Measurements from ENCODE around the gene ACAP1. TPM values are rescaled to one million over a fixed set of nuclear protein-coding genes. Genes with fewer than 3 reads are reported as not detected.
"Not testable (repeated sequence)": the region's sequence is repeated elsewhere in the genome, so short reads cannot be mapped to it uniquely, and the experiment has no call there.

Gene ACAP1
- total RNA-seq, 6 donors from 2014 or later = 8.5 to 114 (median 22.8) TPM

DNA sequence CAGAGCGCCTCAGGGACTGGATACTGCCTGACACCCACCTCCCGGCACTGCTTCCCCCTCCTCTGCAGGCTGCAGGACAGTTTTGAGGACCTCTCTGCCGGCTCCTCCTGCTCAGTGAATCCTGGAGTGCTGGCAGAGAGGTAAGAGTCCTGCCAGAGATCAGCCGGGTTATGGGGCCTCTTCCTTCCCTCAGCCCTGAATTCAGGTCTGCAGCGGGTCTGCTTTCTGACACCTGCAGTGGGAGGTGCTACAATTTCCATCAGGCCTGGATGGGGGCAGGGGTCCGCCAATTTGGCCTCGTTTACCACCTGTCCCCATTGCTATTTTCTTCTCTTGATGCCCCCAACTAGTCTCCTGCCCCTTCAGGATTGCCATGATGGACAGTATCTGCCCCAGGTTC lies 4.2 kb upstream of the ACAP1 start:
- ATAC-seq (ENCODE audit: low FRiP score in 2 of 2) (no peak), DNase-seq (no peak)
- Histone ChIP-seq H3K36me3 (peaks cover 0 to 5% (median 0%) of the 10 kb centered on the region in 4 donors), H3K4me1 (peaks cover 13 to 26% (median 17%) of the 10 kb centered on the region in 4 donors), H3K27me3 (no peaks in the 10 kb centered on the region), H3K27ac (no peak overlapping the region), H3K4me3 (no peak overlapping the region), H3K9me3 (no peaks in the 10 kb centered on the region)
- 41 to 59% methylated on average over 7 of the region's 7 CpGs for WGBS, 2 donors
- TF ChIP-seq, protein P1, sequence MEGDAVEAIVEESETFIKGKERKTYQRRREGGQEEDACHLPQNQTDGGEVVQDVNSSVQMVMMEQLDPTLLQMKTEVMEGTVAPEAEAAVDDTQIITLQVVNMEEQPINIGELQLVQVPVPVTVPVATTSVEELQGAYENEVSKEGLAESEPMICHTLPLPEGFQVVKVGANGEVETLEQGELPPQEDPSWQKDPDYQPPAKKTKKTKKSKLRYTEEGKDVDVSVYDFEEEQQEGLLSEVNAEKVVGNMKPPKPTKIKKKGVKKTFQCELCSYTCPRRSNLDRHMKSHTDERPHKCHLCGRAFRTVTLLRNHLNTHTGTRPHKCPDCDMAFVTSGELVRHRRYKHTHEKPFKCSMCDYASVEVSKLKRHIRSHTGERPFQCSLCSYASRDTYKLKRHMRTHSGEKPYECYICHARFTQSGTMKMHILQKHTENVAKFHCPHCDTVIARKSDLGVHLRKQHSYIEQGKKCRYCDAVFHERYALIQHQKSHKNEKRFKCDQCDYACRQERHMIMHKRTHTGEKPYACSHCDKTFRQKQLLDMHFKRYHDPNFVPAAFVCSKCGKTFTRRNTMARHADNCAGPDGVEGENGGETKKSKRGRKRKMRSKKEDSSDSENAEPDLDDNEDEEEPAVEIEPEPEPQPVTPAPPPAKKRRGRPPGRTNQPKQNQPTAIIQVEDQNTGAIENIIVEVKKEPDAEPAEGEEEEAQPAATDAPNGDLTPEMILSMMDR (IDR thresholded peaks at IDR 0.05) = no peak
- TF ChIP-seq EP300 (IDR thresholded peaks at IDR 0.05) (no peak), POLR2AphosphoS5 (IDR thresholded peaks at IDR 0.05) (no peak), POLR2A (IDR thresholded peaks at IDR 0.05) (no peak)

DNA sequence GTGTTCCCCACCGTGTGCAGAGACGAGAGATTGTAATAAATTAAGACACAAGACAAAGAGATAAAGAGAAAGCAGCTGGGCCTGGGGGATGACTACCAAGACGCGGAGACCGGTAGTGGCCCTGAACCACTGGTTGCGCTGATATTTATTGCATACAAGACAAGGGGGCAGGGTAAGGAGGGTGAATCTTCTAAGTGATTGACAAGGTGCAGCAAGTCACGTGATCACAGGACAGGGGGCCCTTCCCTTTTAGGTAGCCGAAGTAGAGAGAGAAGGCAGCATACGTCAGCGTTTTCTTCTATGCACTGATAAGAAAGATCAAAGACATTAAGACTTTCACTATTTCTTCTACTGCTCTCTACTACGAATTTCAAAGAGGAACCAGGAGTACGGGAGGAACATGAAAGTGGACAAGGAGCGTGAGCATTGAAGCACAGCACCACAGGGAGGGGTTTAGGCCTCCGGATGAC lies 3.7 kb upstream of the ACAP1 start:
- H3K4me3 ChIP-seq; H3K9me3 ChIP-seq; ATAC-seq (ENCODE audit: low FRiP score in 2 of 2); H3K36me3 ChIP-seq; H3K27ac ChIP-seq; DNase-seq; H3K27me3 ChIP-seq: not testable (repeated sequence)
- peaks cover 13 to 22% (median 17%) of the 10 kb centered on the region in 4 donors for H3K4me1 ChIP-seq
- 37 to 43% methylated on average over 13 to 14 of the region's 14 CpGs for WGBS, 2 donors

DNA sequence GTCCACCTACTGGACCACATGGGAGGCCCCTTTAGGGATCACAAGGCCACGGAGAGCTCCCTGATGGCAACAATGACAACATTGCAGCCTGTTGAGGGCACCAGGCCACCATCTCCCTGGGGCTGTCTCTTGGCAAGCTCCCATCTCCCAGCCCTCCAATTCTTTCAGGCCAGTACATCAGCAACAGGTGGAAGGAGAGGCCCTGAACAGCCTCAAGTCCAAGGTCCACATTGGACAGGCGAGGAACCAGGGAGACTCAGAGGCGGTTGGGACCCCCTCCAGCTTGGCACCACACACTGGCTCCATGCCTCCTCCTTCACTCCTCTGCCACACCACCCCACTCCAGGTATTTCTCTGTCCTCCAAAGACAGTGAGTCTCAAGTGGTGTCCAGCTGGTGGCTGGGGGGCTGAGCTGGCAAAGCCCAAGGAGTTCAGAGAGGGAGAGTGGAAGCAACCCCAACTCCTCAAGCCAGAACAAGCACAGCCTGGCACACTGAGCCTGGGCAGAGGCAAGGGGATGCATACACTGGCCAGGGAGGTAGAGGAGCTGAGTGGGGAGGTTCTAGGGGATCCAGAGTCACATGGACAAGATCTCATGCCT lies 1.3 kb upstream of the ACAP1 start:
- Histone ChIP-seq H3K27ac (no peak overlapping the region), H3K4me1 (peaks cover 4 to 10% (median 7%) of the 10 kb centered on the region in 4 donors), H3K4me3 (no peak overlapping the region), H3K36me3 (no peaks in the 10 kb centered on the region), H3K9me3 (no peaks in the 10 kb centered on the region), H3K27me3 (no peaks in the 10 kb centered on the region)
- TF ChIP-seq, protein P1 (IDR thresholded peaks at IDR 0.05) = no peak
- TF ChIP-seq POLR2A (IDR thresholded peaks at IDR 0.05) (no peak), POLR2AphosphoS5 (IDR thresholded peaks at IDR 0.05) (no peak), EP300 (IDR thresholded peaks at IDR 0.05) (no peak)
- WGBS, 2 donors = 100% methylated on average over 3 of the region's 3 CpGs; no CpG with 5 or more reads in 1 of the 2 donors
- no peak for DNase-seq
- no peak for ATAC-seq (ENCODE audit: low FRiP score in 2 of 2)

DNA sequence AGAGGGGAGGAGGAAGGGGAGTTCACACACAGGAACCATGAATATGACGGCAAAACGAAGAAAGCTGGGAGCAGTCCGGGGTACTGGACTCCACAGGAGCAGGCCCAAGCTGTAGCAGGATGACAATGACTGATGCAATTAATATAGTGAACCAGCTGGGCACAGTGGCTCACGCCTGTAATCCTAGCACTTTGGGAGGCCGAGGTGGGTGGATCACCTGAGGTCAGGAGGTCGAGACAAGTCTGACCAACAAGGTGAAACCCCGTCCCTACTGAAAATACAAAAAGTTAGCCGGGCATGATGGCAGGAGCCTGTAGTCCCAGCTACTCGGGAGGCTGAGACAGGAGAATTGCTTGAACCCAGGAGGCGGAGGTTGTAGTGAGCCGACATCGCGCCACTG lies 564 bp upstream of the ACAP1 start:
- H3K4me3 ChIP-seq; DNase-seq; H3K4me1 ChIP-seq; H3K9me3 ChIP-seq; H3K36me3 ChIP-seq; H3K27me3 ChIP-seq; ATAC-seq (ENCODE audit: low FRiP score in 2 of 2): not testable (repeated sequence)
- H3K27ac ChIP-seq = peak overlapping the region in 1 of 4 donors; percentile 83
- 82 to 83% methylated on average over 13 of the region's 13 CpGs for WGBS, 2 donors

DNA sequence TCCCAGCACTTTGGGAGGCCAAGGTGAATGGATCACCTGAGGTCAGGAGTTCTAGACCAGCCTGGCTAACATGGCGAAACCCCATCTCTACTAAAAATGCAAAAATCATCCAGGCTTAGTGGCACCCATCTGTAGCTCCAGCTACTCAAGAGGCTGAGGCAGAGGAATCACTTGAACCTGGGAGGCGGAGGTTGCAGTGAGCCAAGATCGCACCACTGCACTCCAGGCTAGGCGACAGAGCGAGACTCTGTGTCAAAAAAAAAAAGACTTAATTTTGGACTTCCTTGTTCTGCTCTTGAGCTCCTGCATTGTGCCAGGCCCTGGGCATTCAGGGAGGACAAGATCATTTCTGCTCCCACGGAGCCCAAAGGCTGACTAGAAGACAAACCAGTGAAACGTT lies 1.3 kb downstream of the ACAP1 start:
- ATAC-seq (ENCODE audit: low FRiP score in 2 of 2) = not testable (repeated sequence)
- Histone ChIP-seq H3K27ac (peak overlapping the region in 1 of 4 donors; percentile 83), H3K4me3 (peak overlapping the region in 1 of 4 donors; percentile 45)

DNA sequence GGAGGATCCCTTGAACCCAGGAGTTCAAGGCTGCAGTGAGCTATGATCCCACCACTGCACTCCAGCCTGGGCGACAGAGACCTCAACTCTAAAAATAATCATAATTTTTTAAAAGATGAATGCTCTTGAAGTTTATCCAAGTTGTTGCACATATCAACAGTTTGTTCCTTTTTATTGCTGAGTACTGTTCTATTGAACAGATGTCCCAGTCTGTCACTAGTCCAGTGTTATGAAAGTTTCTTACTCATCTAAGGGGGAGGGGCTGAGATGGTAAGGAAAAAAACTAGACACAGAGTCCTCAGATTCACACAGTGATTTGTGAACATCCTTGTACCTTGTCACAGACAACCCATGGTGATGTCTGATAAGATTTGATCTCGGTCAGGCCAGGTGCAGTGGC lies 3.9 kb downstream of the ACAP1 start:
- TF ChIP-seq, protein P1 (IDR thresholded peaks at IDR 0.05) = no peak
- TF ChIP-seq POLR2A (IDR thresholded peaks at IDR 0.05) (no peak), POLR2AphosphoS5 (IDR thresholded peaks at IDR 0.05) (no peak), EP300 (IDR thresholded peaks at IDR 0.05) (no peak)
- H3K27me3 ChIP-seq = no peaks in the 10 kb centered on the region
- WGBS, 2 donors = 70 to 100% methylated on average over 2 of the region's 2 CpGs
- H3K9me3 ChIP-seq = no peaks in the 10 kb centered on the region
- H3K4me3 ChIP-seq = no peak overlapping the region
- H3K27ac ChIP-seq = no peak overlapping the region
- no peak for DNase-seq
- no peak for ATAC-seq (ENCODE audit: low FRiP score in 2 of 2)
- H3K36me3 ChIP-seq = peaks cover 0 to 6% (median 0%) of the 10 kb centered on the region in 4 donors
- peaks cover 0 to 3% (median 0%) of the 10 kb centered on the region in 4 donors for H3K4me1 ChIP-seq

More for the DNA sequence above, 1.3 kb downstream of the ACAP1 start:
- 47 to 52% methylated on average over 7 of the region's 7 CpGs for WGBS, 2 donors
- not testable (repeated sequence) for H3K4me1 ChIP-seq, H3K9me3 ChIP-seq, H3K36me3 ChIP-seq, H3K27me3 ChIP-seq, DNase-seq

Measured in upper lobe of left lung (tissue), 6 donors.